Stomach smooth muscle (tissue), 2 donors: ENCODE measurements around the gene ZSCAN2.

Experiments
- H3K27ac ChIP-seq: one replicate; pipeline ENCODE4 v1.7.0; 2013; ENCODE audit warnings: mild to moderate bottlenecking, low read length, inconsistent platforms
- H3K27me3 ChIP-seq, 2 donors: one replicate each; pipeline ENCODE4 v1.7.0; 2013; ENCODE audit warnings: low read length in 2 of 2; ENCODE audit not compliant: insufficient read depth in 2 of 2, control insufficient read depth in 1 of 2
- H3K36me3 ChIP-seq, 2 donors: one replicate each; pipeline ENCODE4 v1.7.0; 2013; ENCODE audit warnings: low read length in 2 of 2; ENCODE audit not compliant: control insufficient read depth in 2 of 2, insufficient read depth in 2 of 2
- H3K4me1 ChIP-seq: one replicate; pipeline ENCODE4 v1.7.0; 2013; ENCODE audit warnings: low read length; ENCODE audit not compliant: control insufficient read depth, insufficient read depth
- H3K4me3 ChIP-seq, 2 donors: one replicate each; pipeline ENCODE4 v1.7.0; 2013; ENCODE audit warnings: low read length in 2 of 2
- H3K9ac ChIP-seq, 2 donors: one replicate each; pipeline ENCODE4 v1.7.0; 2013; ENCODE audit warnings: low read length in 2 of 2, mild to moderate bottlenecking in 1 of 2
- H3K9me3 ChIP-seq, 2 donors: one replicate each; pipeline ENCODE4 v1.7.0; 2013; ENCODE audit warnings: low read length in 2 of 2; ENCODE audit not compliant: control insufficient read depth in 2 of 2
- donor health status: healthy.
- donor health status: Pancreatic carcinoma.

ZSCAN2 gene

GRCh38 chr15:84609818-84610525, 9.2 kb downstream of the ZSCAN2 start:
- H3K4me1 ChIP-seq: no peaks in the 10 kb centered on the region
- no peak overlapping the region for H3K27ac ChIP-seq
- no peak overlapping the region for H3K9ac ChIP-seq
- H3K9me3 ChIP-seq: no peaks in the 10 kb centered on the region
- peaks cover 6 to 15% of the 10 kb centered on the region in 2 donors for H3K36me3 ChIP-seq
- no peak overlapping the region for H3K4me3 ChIP-seq
- H3K27me3 ChIP-seq: no peaks in the 10 kb centered on the region

GRCh38 chr15:84611631-84612030, 10.8 kb downstream of the ZSCAN2 start:
- H3K36me3 ChIP-seq: peaks cover 3 to 6% of the 10 kb centered on the region in 2 donors
- H3K4me1 ChIP-seq: no peaks in the 10 kb centered on the region
- no peak overlapping the region for H3K27ac ChIP-seq
- no peak overlapping the region for H3K4me3 ChIP-seq
- H3K9me3 ChIP-seq: no peaks in the 10 kb centered on the region
- H3K27me3 ChIP-seq: no peaks in the 10 kb centered on the region
- H3K9ac ChIP-seq: no peak overlapping the region

- no peak overlapping the region for H3K9ac ChIP-seq
- peaks cover 0 to 8% of the 10 kb centered on the region in 2 donors for H3K9me3 ChIP-seq
- peaks cover 8 to 9% of the 10 kb centered on the region in 2 donors for H3K36me3 ChIP-seq
- no peak overlapping the region for H3K27ac ChIP-seq
- no peaks in the 10 kb centered on the region for H3K4me1 ChIP-seq
- H3K27me3 ChIP-seq: no peaks in the 10 kb centered on the region
- H3K4me3 ChIP-seq: no peak overlapping the region
These were observed 15.4 kb downstream of the ZSCAN2 start for GRCh38 chr15:84616235-84616634.

GRCh38 chr15:84620626-84621025, 19.8 kb downstream of the ZSCAN2 start:
- Histone ChIP-seq H3K36me3 (peaks cover 19 to 24% of the 10 kb centered on the region in 2 donors), H3K4me3 (no peak overlapping the region), H3K27ac (no peak overlapping the region), H3K4me1 (no peaks in the 10 kb centered on the region), H3K9me3 (peaks cover 10 to 23% of the 10 kb centered on the region in 2 donors), H3K9ac (no peak overlapping the region), H3K27me3 (no peaks in the 10 kb centered on the region)

GRCh38 chr15:84621358-84621979, 20.7 kb downstream of the ZSCAN2 start:
- no peak overlapping the region for H3K9ac ChIP-seq
- peaks cover 10 to 23% of the 10 kb centered on the region in 2 donors for H3K9me3 ChIP-seq
- H3K27ac ChIP-seq: no peak overlapping the region
- H3K36me3 ChIP-seq: peaks cover 19 to 24% of the 10 kb centered on the region in 2 donors
- no peak overlapping the region for H3K4me3 ChIP-seq
- H3K27me3 ChIP-seq: no peaks in the 10 kb centered on the region
- no peaks in the 10 kb centered on the region for H3K4me1 ChIP-seq

- Histone ChIP-seq H3K36me3 (peaks cover 19 to 24% of the 10 kb centered on the region in 2 donors), H3K9ac (no peak overlapping the region)
These were observed 23.6 kb downstream of the ZSCAN2 start for GRCh38 chr15:84624359-84624758.

GRCh38 chr15:84625123-84625522, 24.3 kb downstream of the ZSCAN2 start:
- H3K4me1 ChIP-seq: peaks cover under 1% of the 10 kb centered on the region
- H3K4me3 ChIP-seq: no peak overlapping the region
- H3K27ac ChIP-seq: no peak overlapping the region
- H3K9ac ChIP-seq: no peak overlapping the region
- peaks cover 19 to 24% of the 10 kb centered on the region in 2 donors for H3K36me3 ChIP-seq
- peaks cover 10 to 23% of the 10 kb centered on the region in 2 donors for H3K9me3 ChIP-seq
- H3K27me3 ChIP-seq: no peaks in the 10 kb centered on the region

More at GRCh38 chr15:84624359-84624758, 23.6 kb downstream of the ZSCAN2 start:
- Histone ChIP-seq H3K27ac (no peak overlapping the region), H3K4me3 (no peak overlapping the region), H3K27me3 (no peaks in the 10 kb centered on the region), H3K9me3 (peaks cover 10 to 23% of the 10 kb centered on the region in 2 donors), H3K4me1 (no peaks in the 10 kb centered on the region)

- Histone ChIP-seq H3K27ac (no peak overlapping the region), H3K9ac (no peak overlapping the region), H3K9me3 (no peaks in the 10 kb centered on the region), H3K4me3 (no peak overlapping the region), H3K36me3 (no peaks in the 10 kb centered on the region), H3K27me3 (no peaks in the 10 kb centered on the region), H3K4me1 (peaks cover 27% of the 10 kb centered on the region)
These were observed 28.2 kb downstream of the ZSCAN2 start for GRCh38 chr15:84629033-84629432.

- Histone ChIP-seq H3K4me1 (peaks cover 27% of the 10 kb centered on the region), H3K27ac (peak overlapping the region; percentile 78), H3K9ac (peak overlapping the region; percentile 81 to 85), H3K9me3 (no peaks in the 10 kb centered on the region), H3K27me3 (no peaks in the 10 kb centered on the region), H3K4me3 (peak overlapping the region; percentile 88 to 92), H3K36me3 (peaks cover 2 to 5% of the 10 kb centered on the region in 2 donors)
These were observed 31.0 kb downstream of the ZSCAN2 start for GRCh38 chr15:84631706-84632272.

GRCh38 chr15:84633311-84634227, 32.8 kb downstream of the ZSCAN2 start:
- Histone ChIP-seq H3K4me3 (peak overlapping the region; percentile 88 to 92), H3K9ac (peak overlapping the region; percentile 82 to 86), H3K27ac (peak overlapping the region; percentile 82), H3K4me1 (peaks cover 27% of the 10 kb centered on the region), H3K9me3 (no peaks in the 10 kb centered on the region), H3K27me3 (no peaks in the 10 kb centered on the region), H3K36me3 (peaks cover 7 to 15% of the 10 kb centered on the region in 2 donors)
